ENCODE results near the gene MUC4. TPM values are rescaled to one million over a fixed set of nuclear protein-coding genes. Genes with fewer than 3 reads are reported as not detected.
"Not testable (repeated sequence)": the region's sequence is repeated elsewhere in the genome, so short reads cannot be mapped to it uniquely, and the experiment has no call there.

Gene MUC4
- total RNA-seq, 1 donor from 2014 or later: not detected

DNA sequence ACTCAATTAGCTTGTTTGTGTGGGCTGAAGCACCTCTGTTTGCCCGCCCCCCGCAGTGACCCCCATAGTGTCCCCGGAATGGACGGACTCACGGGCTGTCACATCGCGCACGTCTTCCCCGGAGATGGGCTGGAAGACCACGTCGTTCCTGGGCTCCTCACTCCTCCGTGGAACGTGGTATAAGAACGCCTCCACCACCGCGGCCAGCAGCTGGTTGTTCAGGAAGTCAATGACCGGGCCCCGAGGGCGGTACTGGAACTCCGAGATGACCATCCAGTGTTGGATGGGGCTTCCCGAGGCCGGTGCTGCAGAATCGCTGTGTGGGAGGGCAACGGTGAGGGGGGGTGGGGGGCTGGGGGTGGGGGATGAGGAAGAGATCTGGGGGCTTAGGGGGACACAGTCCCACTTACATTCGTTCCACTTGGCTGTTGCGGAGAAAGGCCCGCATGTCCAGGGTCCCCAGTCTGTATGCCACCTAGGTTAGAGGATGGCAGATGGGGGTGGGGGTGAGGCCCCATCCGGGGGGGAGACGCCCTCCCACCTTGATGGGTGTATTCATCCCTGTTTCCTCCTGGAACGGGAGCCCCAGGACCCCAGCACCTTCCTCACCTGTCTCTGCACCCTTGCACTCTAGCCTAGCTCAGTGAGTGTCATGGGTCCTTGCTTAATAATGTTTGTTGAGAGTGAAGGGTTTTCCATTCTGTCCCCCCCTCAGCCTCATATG, 60.8 kb downstream of the MUC4 start:
- Mint-ChIP-seq H3K4me1 (ENCODE audit: low read depth) (no peaks in the 10 kb centered on the region), H3K27me3 (ENCODE audit: low read depth) (peaks cover 16% of the 10 kb centered on the region), H3K27ac (ENCODE audit: unreplicated experiment) (no peak overlapping the region), H3K4me3 (ENCODE audit: unreplicated experiment) (no peak overlapping the region), H3K9me3 (ENCODE audit: low read depth) (no peaks in the 10 kb centered on the region), H3K36me3 (ENCODE audit: low read depth) (peaks cover 3% of the 10 kb centered on the region)
- peak; percentile 89 for DNase-seq (ENCODE audit: low spot score)
- TF ChIP-seq, protein P1, sequence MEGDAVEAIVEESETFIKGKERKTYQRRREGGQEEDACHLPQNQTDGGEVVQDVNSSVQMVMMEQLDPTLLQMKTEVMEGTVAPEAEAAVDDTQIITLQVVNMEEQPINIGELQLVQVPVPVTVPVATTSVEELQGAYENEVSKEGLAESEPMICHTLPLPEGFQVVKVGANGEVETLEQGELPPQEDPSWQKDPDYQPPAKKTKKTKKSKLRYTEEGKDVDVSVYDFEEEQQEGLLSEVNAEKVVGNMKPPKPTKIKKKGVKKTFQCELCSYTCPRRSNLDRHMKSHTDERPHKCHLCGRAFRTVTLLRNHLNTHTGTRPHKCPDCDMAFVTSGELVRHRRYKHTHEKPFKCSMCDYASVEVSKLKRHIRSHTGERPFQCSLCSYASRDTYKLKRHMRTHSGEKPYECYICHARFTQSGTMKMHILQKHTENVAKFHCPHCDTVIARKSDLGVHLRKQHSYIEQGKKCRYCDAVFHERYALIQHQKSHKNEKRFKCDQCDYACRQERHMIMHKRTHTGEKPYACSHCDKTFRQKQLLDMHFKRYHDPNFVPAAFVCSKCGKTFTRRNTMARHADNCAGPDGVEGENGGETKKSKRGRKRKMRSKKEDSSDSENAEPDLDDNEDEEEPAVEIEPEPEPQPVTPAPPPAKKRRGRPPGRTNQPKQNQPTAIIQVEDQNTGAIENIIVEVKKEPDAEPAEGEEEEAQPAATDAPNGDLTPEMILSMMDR (IDR thresholded peaks at IDR 0.05): no peak

DNA sequence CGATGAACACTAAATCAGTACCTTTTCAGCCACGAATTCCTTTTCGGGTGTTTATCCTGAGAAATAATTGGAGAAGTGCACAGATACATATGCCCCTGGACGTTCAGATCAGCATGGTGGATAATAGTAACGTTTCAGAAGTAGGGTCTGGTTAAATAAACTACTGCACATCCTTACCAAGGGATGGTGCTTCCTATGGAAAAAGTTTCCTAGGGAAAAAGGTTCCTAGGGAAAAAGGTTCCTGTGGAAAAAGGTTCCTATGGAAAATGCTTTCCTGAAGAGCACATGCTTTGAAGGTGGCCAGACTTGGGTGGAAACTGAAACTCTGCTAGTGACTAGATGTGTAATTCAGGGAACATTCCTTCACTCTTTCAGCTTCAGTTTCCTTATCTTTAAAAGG, 62.6 kb downstream of the MUC4 start:
- not testable (repeated sequence) for H3K4me1 Mint-ChIP-seq (ENCODE audit: low read depth); DNase-seq (ENCODE audit: low spot score); H3K9me3 Mint-ChIP-seq (ENCODE audit: low read depth); H3K4me3 Mint-ChIP-seq (ENCODE audit: unreplicated experiment); H3K27ac Mint-ChIP-seq (ENCODE audit: unreplicated experiment); H3K36me3 Mint-ChIP-seq (ENCODE audit: low read depth)
- peaks cover 29% of the 10 kb centered on the region for H3K27me3 Mint-ChIP-seq (ENCODE audit: low read depth)

DNA sequence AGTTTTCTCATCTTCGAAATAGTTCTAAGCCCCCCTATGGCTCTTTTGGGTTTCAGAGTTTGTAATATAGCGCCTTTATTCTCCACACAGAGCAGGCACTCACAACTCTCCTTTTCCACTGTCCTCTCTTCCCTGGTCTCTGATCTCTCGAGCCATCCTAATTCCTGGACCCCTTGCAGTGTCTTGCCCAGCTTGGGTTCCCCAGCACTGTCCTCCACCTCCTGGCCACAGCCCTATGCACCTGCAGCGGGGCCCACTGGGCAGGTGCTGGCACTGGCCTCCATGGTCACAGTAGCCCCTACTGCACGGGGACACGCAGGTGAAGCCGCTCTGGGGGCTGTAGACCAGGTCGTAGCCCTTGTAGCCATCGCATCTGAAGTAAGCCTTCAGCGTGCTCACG, 63.1 kb downstream of the MUC4 start:
- Mint-ChIP-seq H3K27ac (ENCODE audit: unreplicated experiment) (no peak overlapping the region), H3K9me3 (ENCODE audit: low read depth) (no peaks in the 10 kb centered on the region), H3K4me1 (ENCODE audit: low read depth) (no peaks in the 10 kb centered on the region), H3K36me3 (ENCODE audit: low read depth) (peaks cover 4% of the 10 kb centered on the region), H3K4me3 (ENCODE audit: unreplicated experiment) (no peak overlapping the region), H3K27me3 (ENCODE audit: low read depth) (peaks cover 31% of the 10 kb centered on the region)
- DNase-seq (ENCODE audit: low spot score): peak; percentile 95
- TF ChIP-seq, protein P1 (IDR thresholded peaks at IDR 0.05): no peak

DNA sequence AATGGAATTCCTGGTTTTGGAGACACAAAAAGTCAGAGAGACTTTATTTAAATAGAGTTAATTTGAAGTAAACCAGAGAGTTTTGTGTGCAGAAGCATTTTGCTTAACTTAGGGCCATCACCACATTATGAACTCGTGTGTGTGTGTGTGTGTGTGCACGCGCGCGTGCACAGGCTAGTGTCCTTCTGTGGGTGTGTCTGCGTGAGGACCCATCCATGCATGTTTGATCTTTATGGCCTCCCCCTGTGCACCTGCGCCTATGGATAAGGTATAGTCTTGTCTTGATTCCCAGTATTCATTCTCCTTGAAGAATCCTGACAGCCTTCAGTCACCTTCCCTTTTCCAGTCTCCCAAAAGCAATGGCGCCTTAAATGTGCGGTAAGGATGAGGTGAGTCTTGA, 65.0 kb downstream of the MUC4 start:
- DNase-seq (ENCODE audit: low spot score): peak; percentile 58
- Mint-ChIP-seq H3K9me3 (ENCODE audit: low read depth) (no peaks in the 10 kb centered on the region), H3K4me1 (ENCODE audit: low read depth) (no peaks in the 10 kb centered on the region), H3K4me3 (ENCODE audit: unreplicated experiment) (no peak overlapping the region), H3K27ac (ENCODE audit: unreplicated experiment) (no peak overlapping the region), H3K27me3 (ENCODE audit: low read depth) (peaks cover 46% of the 10 kb centered on the region), H3K36me3 (ENCODE audit: low read depth) (peaks cover 4% of the 10 kb centered on the region)
- TF ChIP-seq, protein P1 (IDR thresholded peaks at IDR 0.05): no peak

DNA sequence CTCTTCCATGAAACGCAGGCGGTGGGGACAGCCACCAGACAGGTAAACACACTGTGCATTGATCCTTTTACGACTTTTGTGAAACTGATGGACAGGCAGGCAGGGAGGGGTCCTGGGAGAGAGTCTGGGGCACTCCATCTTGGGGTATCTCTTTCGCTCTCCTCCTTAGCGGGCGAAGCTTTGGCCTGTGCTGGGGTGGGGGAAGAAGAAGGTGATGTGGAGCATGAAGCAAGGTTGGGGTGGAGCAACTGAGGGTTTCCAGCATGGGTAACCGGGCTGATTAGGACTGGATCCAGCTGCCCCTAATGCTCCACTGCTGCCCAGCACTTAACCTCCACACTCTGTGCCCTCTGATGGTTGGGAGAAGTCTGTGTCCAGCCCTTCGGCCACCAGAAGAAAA, 65.4 kb downstream of the MUC4 start:
- Mint-ChIP-seq H3K27me3 (ENCODE audit: low read depth) (peaks cover 48% of the 10 kb centered on the region), H3K27ac (ENCODE audit: unreplicated experiment) (no peak overlapping the region), H3K9me3 (ENCODE audit: low read depth) (no peaks in the 10 kb centered on the region), H3K36me3 (ENCODE audit: low read depth) (peaks cover 4% of the 10 kb centered on the region), H3K4me1 (ENCODE audit: low read depth) (no peaks in the 10 kb centered on the region), H3K4me3 (ENCODE audit: unreplicated experiment) (no peak overlapping the region)
- TF ChIP-seq, protein P1 (IDR thresholded peaks at IDR 0.05): no peak
- DNase-seq (ENCODE audit: low spot score): peak; percentile 71

DNA sequence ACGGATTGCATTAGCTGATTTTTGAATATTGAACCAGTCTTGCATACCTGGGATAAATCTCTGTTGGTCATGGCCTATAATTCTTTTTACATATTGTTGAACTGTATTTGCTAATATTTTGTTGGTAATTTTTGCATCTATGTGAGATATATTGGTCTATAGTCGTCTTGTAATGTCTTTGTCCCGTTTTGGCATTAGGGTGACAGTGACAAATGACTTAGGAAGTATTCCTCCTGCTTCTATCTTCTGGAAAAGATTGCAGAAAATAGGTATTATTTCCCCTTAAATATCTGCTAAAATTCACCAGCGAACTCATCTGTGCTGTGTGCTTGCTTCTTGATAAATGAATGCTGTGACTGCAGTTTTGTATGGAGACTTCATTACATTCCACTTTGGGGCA, 67.3 kb downstream of the MUC4 start:
- Mint-ChIP-seq H3K4me3 (ENCODE audit: unreplicated experiment) (no peak overlapping the region), H3K27me3 (ENCODE audit: low read depth) (peaks cover 61% of the 10 kb centered on the region), H3K9me3 (ENCODE audit: low read depth) (no peaks in the 10 kb centered on the region), H3K4me1 (ENCODE audit: low read depth) (no peaks in the 10 kb centered on the region), H3K36me3 (ENCODE audit: low read depth) (peaks cover 5% of the 10 kb centered on the region), H3K27ac (ENCODE audit: unreplicated experiment) (no peak overlapping the region)
- no peak for DNase-seq (ENCODE audit: low spot score)
- TF ChIP-seq, protein P1 (IDR thresholded peaks at IDR 0.05): no peak

All from chondrocyte (in vitro differentiated cells).